Caco-2 (cell line): ENCODE data around the gene USP13. TPM values are rescaled to one million over a fixed set of nuclear protein-coding genes. Genes with fewer than 3 reads are reported as not detected.

ENCODE experiments used
- BruUV-seq: library from RNA; stranded (reverse); fragments of 400-500 nt; replicated peaks from 2 replicates; lab custom pipeline; 2021; lab: Mats Ljungman, UMichigan
- CTCF ChIA-PET: fragments of 300-600 bp; sonication (Branson Sonifier 250); formaldehyde crosslinking; loops from one replicate; lab custom pipeline; 2022; ENCODE audit warnings: antibody characterized with exemption; lab: Charles Lee
- POLR2A ChIA-PET: fragments of 300-600 bp; sonication (Branson Sonifier 250); formaldehyde crosslinking; loops from one replicate; lab custom pipeline; 2022; ENCODE audit warnings: antibody characterized with exemption; lab: Charles Lee
- DNase-seq, 2 experiments: peaks; one replicate each; pipeline versions ENCODE4 v3.0.0 to v3.0.0-alpha.2; 2020 to 2022
- H3K27me3 ChIP-seq: replicated peaks from 2 replicates; pipeline ENCODE4 v1.6.0; 2011; ENCODE audit warnings: low read length; ENCODE audit not compliant: control insufficient read depth, insufficient read depth
- H3K36me3 ChIP-seq: 2 replicates; pipeline ENCODE4 v1.5.1; 2011; ENCODE audit warnings: low read length; ENCODE audit not compliant: control insufficient read depth, insufficient read depth
- H3K4me1 ChIP-seq: fragments of 250-450 bp; sonication (Bioruptor Pico); 2 replicates; pipeline ENCODE4 v1.5.1; 2020; ENCODE audit warnings: mild to moderate bottlenecking
- H3K4me3 ChIP-seq: 2 replicates; pipeline ENCODE4 v1.5.1; 2011; ENCODE audit warnings: low read depth, mild to moderate bottlenecking, control low read depth, low read length
- H3K9me3 ChIP-seq: fragments of 250-450 bp; sonication (Bioruptor Pico); 2 replicates; pipeline ENCODE4 v1.5.1; 2020; ENCODE audit warnings: mild to moderate bottlenecking, moderate library complexity
- H3K27ac Mint-ChIP-seq: one replicate; pipeline ENCODE4 v1.8.0; 2022; ENCODE audit warnings: mixed read lengths; ENCODE audit not compliant: unreplicated experiment
- H3K27me3 Mint-ChIP-seq: one replicate; pipeline ENCODE4 v1.8.0; 2022; ENCODE audit warnings: mixed read lengths; ENCODE audit not compliant: insufficient read depth, unreplicated experiment
- H3K36me3 Mint-ChIP-seq: one replicate; pipeline ENCODE4 v1.8.0; 2022; ENCODE audit warnings: mild to moderate bottlenecking, mixed read lengths; ENCODE audit not compliant: insufficient read depth, unreplicated experiment
- H3K4me1 Mint-ChIP-seq: one replicate; pipeline ENCODE4 v1.8.0; 2022; ENCODE audit warnings: low read depth, mixed read lengths; ENCODE audit not compliant: unreplicated experiment
- H3K4me3 Mint-ChIP-seq: one replicate; pipeline ENCODE4 v1.8.0; 2022; ENCODE audit warnings: mild to moderate bottlenecking, moderate library complexity, mixed read lengths; ENCODE audit not compliant: unreplicated experiment
- H3K9me3 Mint-ChIP-seq: one replicate; pipeline ENCODE4 v1.8.0; 2022; ENCODE audit warnings: mixed read lengths; ENCODE audit not compliant: unreplicated experiment
- intact Hi-C: fragments of 100-400 bp; cut with micrococcal nuclease; formaldehyde crosslinking; loops from one replicate; pipeline ENCODE4 v1.10.0; 2022; ENCODE audit not compliant: unreplicated experiment
- total RNA-seq: library from RNA; stranded (reverse); gene quantifications from 2 replicates; pipeline ENCODE4 v1.2.3, GENCODE V29; 2022
- TF ChIP-seq, protein P1 (sequence below), 2 experiments: fragments of 200-600 bp in 1 of 2; IDR thresholded peaks; 1 replicate in 1 of 2; 2 replicates in 1 of 2; pipeline versions ENCODE4 v1.5.1 to v1.8.0; 2011 to 2022; ENCODE audit warnings: antibody characterized with exemption in 1 of 2, control low read depth in 1 of 2, inconsistent platforms in 1 of 2, low read depth in 1 of 2, low read length in 1 of 2, mild to moderate bottlenecking in 1 of 2, moderate library complexity in 1 of 2; ENCODE audit not compliant: insufficient read depth in 1 of 2, severe bottlenecking in 1 of 2, unreplicated experiment in 1 of 2

The USP13 gene
- total RNA-seq, 1 experiment from 2014 or later, result 16.2 TPM

DNA sequence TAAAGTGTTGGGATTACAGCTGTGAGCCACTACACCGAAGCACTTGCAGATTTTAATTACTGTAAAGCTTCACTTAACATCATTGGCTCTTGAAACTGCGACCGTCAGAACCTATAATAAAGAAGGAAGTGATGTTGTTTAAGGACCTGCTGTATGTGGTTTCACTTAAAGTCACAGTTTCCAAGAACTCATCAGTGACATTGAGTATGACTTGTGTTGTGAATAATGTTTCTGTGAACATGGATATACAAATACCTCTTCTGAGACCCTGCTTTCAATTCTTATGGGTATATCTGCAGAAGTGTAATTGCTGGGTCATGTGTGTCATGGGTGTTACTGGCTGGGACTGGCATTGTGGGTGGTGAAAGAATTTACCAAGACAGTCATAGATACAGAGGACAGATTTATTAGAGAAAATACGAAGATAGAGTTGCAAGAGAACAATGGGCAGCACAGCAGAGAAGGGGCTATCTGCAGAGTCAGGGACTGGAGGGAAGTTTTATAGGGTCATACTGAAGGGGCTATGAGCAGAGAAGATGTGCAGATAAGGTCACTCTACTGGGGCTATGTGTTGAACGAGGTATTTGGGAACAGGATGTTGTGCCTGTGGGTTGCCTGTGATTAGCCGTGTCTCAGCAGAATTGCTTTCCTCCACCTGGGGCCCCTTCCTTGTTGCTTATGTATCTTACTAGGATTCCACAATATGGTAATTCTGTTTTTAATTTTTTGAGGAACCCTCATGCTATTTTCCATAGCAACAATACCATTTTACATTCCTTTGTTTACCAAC is 43.7 kb upstream of the USP13 start:
- BruUV-seq, result no TSS peak
- TF ChIP-seq, protein P1, sequence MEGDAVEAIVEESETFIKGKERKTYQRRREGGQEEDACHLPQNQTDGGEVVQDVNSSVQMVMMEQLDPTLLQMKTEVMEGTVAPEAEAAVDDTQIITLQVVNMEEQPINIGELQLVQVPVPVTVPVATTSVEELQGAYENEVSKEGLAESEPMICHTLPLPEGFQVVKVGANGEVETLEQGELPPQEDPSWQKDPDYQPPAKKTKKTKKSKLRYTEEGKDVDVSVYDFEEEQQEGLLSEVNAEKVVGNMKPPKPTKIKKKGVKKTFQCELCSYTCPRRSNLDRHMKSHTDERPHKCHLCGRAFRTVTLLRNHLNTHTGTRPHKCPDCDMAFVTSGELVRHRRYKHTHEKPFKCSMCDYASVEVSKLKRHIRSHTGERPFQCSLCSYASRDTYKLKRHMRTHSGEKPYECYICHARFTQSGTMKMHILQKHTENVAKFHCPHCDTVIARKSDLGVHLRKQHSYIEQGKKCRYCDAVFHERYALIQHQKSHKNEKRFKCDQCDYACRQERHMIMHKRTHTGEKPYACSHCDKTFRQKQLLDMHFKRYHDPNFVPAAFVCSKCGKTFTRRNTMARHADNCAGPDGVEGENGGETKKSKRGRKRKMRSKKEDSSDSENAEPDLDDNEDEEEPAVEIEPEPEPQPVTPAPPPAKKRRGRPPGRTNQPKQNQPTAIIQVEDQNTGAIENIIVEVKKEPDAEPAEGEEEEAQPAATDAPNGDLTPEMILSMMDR (IDR thresholded peaks at IDR 0.05; ENCODE audit: insufficient read depth in 1 of 2, low read depth in 1 of 2, low read length in 1 of 2, severe bottlenecking in 1 of 2, unreplicated experiment in 1 of 2), result no peak
- ChIA-PET POLR2A (interaction anchor here (0.6 kb wide), 1 partner anchor 1741 kb away, joined by 3 read pairs; no protein-coding TSS in a partner anchor), CTCF (no interaction called here)
- intact Hi-C loops, result no loop called here
- no peaks in the 10 kb centered on the region for H3K9me3 ChIP-seq
- peaks cover 11% of the 10 kb centered on the region; the same call in 1 of the 2 replicates for H3K4me1 ChIP-seq
- no peaks in the 10 kb centered on the region; the same call in 1 of the 2 replicates for H3K36me3 ChIP-seq
- no peak for DNase-seq
- H3K4me3 ChIP-seq, result no peak overlapping the region
- H3K27ac Mint-ChIP-seq, result no peak overlapping the region
- peaks cover 8% of the 10 kb centered on the region for H3K4me1 Mint-ChIP-seq
- no peak overlapping the region for H3K4me3 Mint-ChIP-seq
- H3K9me3 Mint-ChIP-seq, result no peaks in the 10 kb centered on the region
- H3K27me3 ChIP-seq, result no peaks in the 10 kb centered on the region
- no peaks in the 10 kb centered on the region for H3K27me3 Mint-ChIP-seq
- peaks cover 26% of the 10 kb centered on the region for H3K36me3 Mint-ChIP-seq

DNA sequence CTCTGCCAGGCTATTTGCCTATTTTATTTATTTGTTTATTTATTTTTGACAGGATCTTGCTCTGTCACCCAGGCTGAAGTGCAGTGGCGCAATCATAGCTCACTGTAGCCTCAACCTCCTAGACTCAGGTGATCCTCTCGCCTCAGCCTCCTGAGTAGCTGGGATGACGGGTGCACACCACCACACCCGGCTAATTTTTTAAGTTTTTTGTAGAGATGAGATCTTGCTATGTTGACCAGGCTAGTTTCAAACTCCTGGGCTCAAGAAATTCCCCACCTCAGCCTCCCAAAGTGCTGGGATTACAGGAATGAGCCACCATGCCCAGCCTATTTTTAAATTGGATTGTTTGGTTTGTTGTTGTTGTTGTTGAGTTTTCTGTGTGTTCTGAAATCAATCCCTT is 42.8 kb upstream of the USP13 start:
- POLR2A ChIA-PET, result no interaction called here
- Mint-ChIP-seq H3K4me3 (no peak overlapping the region), H3K27me3 (no peaks in the 10 kb centered on the region), H3K4me1 (peaks cover 8% of the 10 kb centered on the region), H3K9me3 (no peaks in the 10 kb centered on the region), H3K27ac (no peak overlapping the region), H3K36me3 (peaks cover 16% of the 10 kb centered on the region)
- Histone ChIP-seq H3K9me3 (no peaks in the 10 kb centered on the region), H3K36me3 (no peaks in the 10 kb centered on the region; the same call in 1 of the 2 replicates), H3K4me3 (no peak overlapping the region), H3K27me3 (no peaks in the 10 kb centered on the region), H3K4me1 (peaks cover 17% of the 10 kb centered on the region; the same call in 1 of the 2 replicates)
- intact Hi-C loops, result no loop called here
- TF ChIP-seq, protein P1 (IDR thresholded peaks at IDR 0.05; ENCODE audit: insufficient read depth in 1 of 2, low read depth in 1 of 2, low read length in 1 of 2, severe bottlenecking in 1 of 2, unreplicated experiment in 1 of 2), result no peak
- no TSS peak for BruUV-seq
- CTCF ChIA-PET, result no interaction called here
- DNase-seq, result no peak

DNA sequence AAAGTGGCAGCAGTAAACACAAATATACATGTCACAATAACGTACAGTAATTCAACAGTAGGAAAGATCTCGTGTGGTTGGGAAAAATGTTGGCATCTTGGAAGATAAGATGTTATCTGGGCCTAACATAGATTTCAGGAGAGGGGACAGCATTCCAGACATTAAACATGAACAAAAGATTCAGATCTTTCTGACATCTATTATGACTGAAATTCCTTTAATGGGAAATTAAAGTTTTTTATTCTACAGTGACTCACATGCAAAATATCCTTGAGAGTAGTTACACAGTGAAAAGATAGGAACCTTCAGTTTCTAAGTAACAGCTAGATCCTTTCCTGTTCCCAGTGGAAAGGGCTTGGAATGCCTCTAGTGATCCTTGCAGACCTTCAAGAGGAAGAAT is 39.0 kb upstream of the USP13 start:
- no peaks in the 10 kb centered on the region for H3K27me3 Mint-ChIP-seq
- no peak overlapping the region for H3K4me3 Mint-ChIP-seq
- DNase-seq, result no peak
- TF ChIP-seq, protein P1 (IDR thresholded peaks at IDR 0.05; ENCODE audit: insufficient read depth in 1 of 2, low read depth in 1 of 2, low read length in 1 of 2, severe bottlenecking in 1 of 2, unreplicated experiment in 1 of 2), result no peak
- BruUV-seq, result no TSS peak
- Histone ChIP-seq H3K4me1 (peaks cover 17% of the 10 kb centered on the region; the same call in 1 of the 2 replicates), H3K36me3 (no peaks in the 10 kb centered on the region; the same call in 1 of the 2 replicates), H3K27me3 (no peaks in the 10 kb centered on the region), H3K4me3 (no peak overlapping the region), H3K9me3 (no peaks in the 10 kb centered on the region; the same call in 1 of the 2 replicates)
- peaks cover 8% of the 10 kb centered on the region for H3K4me1 Mint-ChIP-seq
- ChIA-PET POLR2A (no interaction called here), CTCF (no interaction called here)
- H3K9me3 Mint-ChIP-seq, result no peaks in the 10 kb centered on the region
- intact Hi-C loops, result no loop called here
- H3K36me3 Mint-ChIP-seq, result peaks cover 24% of the 10 kb centered on the region
- H3K27ac Mint-ChIP-seq, result no peak overlapping the region
